HG02885 (cell line): Measurements from ENCODE around the gene AP3S2.
A peak's percentile ranks its signal among the peaks of the same experiment; 100 is the strongest.
"Not testable (repeated sequence)": the region's sequence is repeated elsewhere in the genome, so short reads cannot be mapped to it uniquely, and the experiment has no call there.

ENCODE experiments used
- ATAC-seq: cut with Tn5 transposase; IDR thresholded peaks from one replicate; pipeline ENCODE4 v1.9.1; 2021; ENCODE audit warnings: mild to moderate bottlenecking; ENCODE audit not compliant: unreplicated experiment, poor library complexity

Gene AP3S2

GRCh38 chr15:89904519-89904918, 10.7 kb upstream of the AP3S2 start:
- ATAC-seq = no peak

GRCh38 chr15:89903858-89904130, 10.0 kb upstream of the AP3S2 start:
- ATAC-seq = no peak

GRCh38 chr15:89903015-89903857, 9.4 kb upstream of the AP3S2 start:
- ATAC-seq = no peak

GRCh38 chr15:89900849-89901248, 7.1 kb upstream of the AP3S2 start:
- no peak for ATAC-seq

- no peak for ATAC-seq
These were observed 6.3 kb upstream of the AP3S2 start for GRCh38 chr15:89899951-89900567.

- ATAC-seq = no peak
These were observed 5.6 kb upstream of the AP3S2 start for GRCh38 chr15:89899295-89899945.

- ATAC-seq = peak; percentile 60
These were observed 5.0 kb upstream of the AP3S2 start for GRCh38 chr15:89898614-89899294.

- no peak for ATAC-seq
These were observed 4.4 kb upstream of the AP3S2 start for GRCh38 chr15:89898146-89898545.

- ATAC-seq = no peak
These were observed 767 bp downstream of the AP3S2 start for GRCh38 chr15:89893027-89893426.

- ATAC-seq = no peak
These were observed 5.5 kb downstream of the AP3S2 start for GRCh38 chr15:89888214-89888804.

- no peak for ATAC-seq
These were observed 8.2 kb downstream of the AP3S2 start for GRCh38 chr15:89885611-89886010.

GRCh38 chr15:89885179-89885578, 8.6 kb downstream of the AP3S2 start:
- ATAC-seq = not testable (repeated sequence)

- no peak for ATAC-seq
These were observed 10.3 kb downstream of the AP3S2 start for GRCh38 chr15:89883518-89883917.

GRCh38 chr15:89880727-89881126, 13.1 kb downstream of the AP3S2 start:
- ATAC-seq = no peak

GRCh38 chr15:89878323-89878722, 15.5 kb downstream of the AP3S2 start:
- no peak for ATAC-seq

- no peak for ATAC-seq
These were observed 16.7 kb downstream of the AP3S2 start for GRCh38 chr15:89877083-89877425.

GRCh38 chr15:89876396-89877082, 17.3 kb downstream of the AP3S2 start:
- ATAC-seq = no peak

GRCh38 chr15:89875741-89876140, 18.1 kb downstream of the AP3S2 start:
- ATAC-seq = no peak

GRCh38 chr15:89874926-89875564, 18.7 kb downstream of the AP3S2 start:
- peak; percentile 73 for ATAC-seq
